IPS-NIHi7 (cell line): ENCODE results near the gene KDM4B.
A peak's percentile ranks its signal among the peaks of the same experiment; 100 is the strongest.

Source experiments
- DNase-seq: peaks from one replicate; pipeline ENCODE4 v3.0.0; 2012; ENCODE audit warnings: mixed read lengths; ENCODE audit errors: extremely low spot score

The KDM4B gene

GRCh38 chr19:4984438-4984990 lies 15.6 kb downstream of the KDM4B start:
- DNase-seq, result no peak

- DNase-seq, result no peak
Measured at GRCh38 chr19:4985551-4985991, 16.7 kb downstream of the KDM4B start.

GRCh38 chr19:4986056-4986455 lies 17.1 kb downstream of the KDM4B start:
- DNase-seq, result no peak

- DNase-seq, result no peak
Measured at GRCh38 chr19:4986471-4986891, 17.6 kb downstream of the KDM4B start.

GRCh38 chr19:4987256-4987655 lies 18.3 kb downstream of the KDM4B start:
- no peak for DNase-seq

GRCh38 chr19:4987692-4988370 lies 18.9 kb downstream of the KDM4B start:
- DNase-seq, result no peak

- no peak for DNase-seq
Measured at GRCh38 chr19:4988770-4989251, 19.9 kb downstream of the KDM4B start.

- DNase-seq, result no peak
Measured at GRCh38 chr19:4990306-4990705, 21.4 kb downstream of the KDM4B start.

- DNase-seq, result no peak
Measured at GRCh38 chr19:4991538-4991937, 22.6 kb downstream of the KDM4B start.

GRCh38 chr19:4991996-4992698 lies 23.2 kb downstream of the KDM4B start:
- no peak for DNase-seq

GRCh38 chr19:4993683-4994082 lies 24.8 kb downstream of the KDM4B start:
- no peak for DNase-seq

GRCh38 chr19:4996701-4997100 lies 27.8 kb downstream of the KDM4B start:
- DNase-seq, result no peak

- no peak for DNase-seq
Measured at GRCh38 chr19:4997297-4997696, 28.4 kb downstream of the KDM4B start.

GRCh38 chr19:5000120-5000611 lies 31.3 kb downstream of the KDM4B start:
- DNase-seq, result no peak

- peak; percentile 79 for DNase-seq
Measured at GRCh38 chr19:5001615-5002014, 32.7 kb downstream of the KDM4B start.

- DNase-seq, result no peak
Measured at GRCh38 chr19:5002143-5002542, 33.2 kb downstream of the KDM4B start.

GRCh38 chr19:5003781-5004180 lies 34.9 kb downstream of the KDM4B start:
- no peak for DNase-seq

GRCh38 chr19:5005096-5005495 lies 36.2 kb downstream of the KDM4B start:
- DNase-seq, result no peak

- no peak for DNase-seq
Measured at GRCh38 chr19:5006201-5006600, 37.3 kb downstream of the KDM4B start.

- no peak for DNase-seq
Measured at GRCh38 chr19:5006821-5007220, 37.9 kb downstream of the KDM4B start.

- DNase-seq, result no peak
Measured at GRCh38 chr19:5011476-5012238, 42.7 kb downstream of the KDM4B start.
